Neural cell (in vitro differentiated cells): ENCODE measurements around the gene GAS5. TPM values are rescaled to one million over a fixed set of nuclear protein-coding genes. Genes with fewer than 3 reads are reported as not detected.

Experiments
- H2AFZ ChIP-seq: fragments of 200-600, 300-800 bp; sonication (generic), shearing (Covaris generic); 2 replicates; pipeline ENCODE4 v1.6.0; 2014; ENCODE audit warnings: low read depth, mild to moderate bottlenecking, antibody characterized with exemption, low read length, moderate library complexity
- H3F3A ChIP-seq: fragments of 200-600 bp; shearing (Covaris generic); 2 replicates; pipeline ENCODE4 v1.6.1; 2016; ENCODE audit warnings: mild to moderate bottlenecking, moderate library complexity, mixed read lengths, antibody characterized with exemption, low read length; ENCODE audit not compliant: insufficient read depth, poor library complexity, severe bottlenecking
- H3K27ac ChIP-seq: fragments of 200-600, 300-800 bp; sonication (generic), shearing (Covaris generic); 2 replicates; pipeline ENCODE4 v1.5.1; 2014; ENCODE audit warnings: mild to moderate bottlenecking, low read length, moderate library complexity
- H3K27me3 ChIP-seq: fragments of 300-800, 200-600 bp; sonication (generic), shearing (Covaris generic); 2 replicates; pipeline ENCODE4 v1.6.0; 2014; ENCODE audit warnings: mild to moderate bottlenecking, low read depth, low read length, moderate library complexity; ENCODE audit not compliant: insufficient read depth
- H3K36me3 ChIP-seq: fragments of 300-800, 200-600 bp; sonication (generic), shearing (Covaris generic); 2 replicates; pipeline ENCODE4 v1.5.1; 2014; ENCODE audit warnings: mild to moderate bottlenecking, antibody characterized with exemption, low read length, moderate library complexity; ENCODE audit not compliant: insufficient read depth
- H3K4me2 ChIP-seq: fragments of 300-800, 200-600 bp; sonication (generic), shearing (Covaris generic); 2 replicates; pipeline ENCODE4 v1.6.0; 2014; ENCODE audit warnings: mild to moderate bottlenecking, low read length
- H3K4me3 ChIP-seq: fragments of 300-800, 200-600 bp; sonication (generic), shearing (Covaris generic); 2 replicates; pipeline ENCODE4 v1.5.1; 2014; ENCODE audit warnings: mild to moderate bottlenecking, low read length, moderate library complexity
- H3K79me2 ChIP-seq: fragments of 200-600 bp; shearing (Covaris generic); replicated peaks from 2 replicates; pipeline ENCODE4 v1.6.0; 2014; ENCODE audit warnings: mild to moderate bottlenecking, low read length, moderate library complexity; ENCODE audit not compliant: insufficient read depth
- H3K9ac ChIP-seq: fragments of 300-800, 200-600 bp; sonication (generic), shearing (Covaris generic); 2 replicates; pipeline ENCODE4 v1.6.1; 2016; ENCODE audit warnings: mild to moderate bottlenecking, low read length, mixed read lengths
- H3K9me2 ChIP-seq: fragments of 200-600 bp; shearing (Covaris generic); 2 replicates; pipeline ENCODE4 v1.6.1; 2016; ENCODE audit warnings: mild to moderate bottlenecking, low read length, mixed read lengths; ENCODE audit not compliant: insufficient read depth
- H3K9me3 ChIP-seq: fragments of 200-600, 300-800 bp; sonication (generic), shearing (Covaris generic); 2 replicates; pipeline ENCODE4 v1.6.1; 2016; ENCODE audit warnings: mild to moderate bottlenecking, mixed run types, low read length, moderate library complexity, mixed read lengths
- H4K20me1 ChIP-seq: fragments of 200-600 bp; shearing (Covaris generic); 2 replicates; pipeline ENCODE4 v1.6.1; 2016; ENCODE audit warnings: mild to moderate bottlenecking, mixed run types; ENCODE audit not compliant: insufficient read depth
- CTCF ChIP-seq: fragments of 450-650 bp; IDR thresholded peaks from 2 replicates; pipeline ENCODE4 v1.5.1; 2014; ENCODE audit warnings: antibody characterized with exemption, mild to moderate bottlenecking, moderate library complexity; ENCODE audit not compliant: poor library complexity, severe bottlenecking
- EP300 ChIP-seq: fragments of 450-650 bp; conservative IDR thresholded peaks from 2 replicates; pipeline ENCODE4 v1.6.1; 2014; ENCODE audit warnings: antibody characterized with exemption, mild to moderate bottlenecking, moderate library complexity; ENCODE audit not compliant: poor library complexity, severe bottlenecking
- EZH2 ChIP-seq: fragments of 200-600, 300-800 bp; shearing (Covaris generic), sonication (generic); IDR thresholded peaks from 2 replicates; pipeline ENCODE4 v1.6.1; 2014; ENCODE audit warnings: antibody characterized with exemption, low read length, borderline replicate concordance, mild to moderate bottlenecking; ENCODE audit not compliant: insufficient read depth, poor library complexity, severe bottlenecking
- MXI1 ChIP-seq: fragments of 450-650 bp; conservative IDR thresholded peaks from 2 replicates; pipeline ENCODE4 v1.6.1; 2014; ENCODE audit warnings: antibody characterized with exemption, mild to moderate bottlenecking; ENCODE audit not compliant: poor library complexity, severe bottlenecking
- POLR2AphosphoS5 ChIP-seq: IDR thresholded peaks from 2 replicates; pipeline ENCODE4 v1.6.1; 2012
- RAD21 ChIP-seq: fragments of 450-650 bp; conservative IDR thresholded peaks from 2 replicates; pipeline ENCODE4 v1.6.1; 2014; ENCODE audit warnings: antibody characterized with exemption, mild to moderate bottlenecking, moderate library complexity
- REST ChIP-seq: IDR thresholded peaks from 2 replicates; pipeline ENCODE4 v1.6.1; 2012; ENCODE audit warnings: borderline replicate concordance
- SMC3 ChIP-seq: fragments of 450-650 bp; conservative IDR thresholded peaks from 2 replicates; pipeline ENCODE4 v1.6.1; 2014; ENCODE audit warnings: antibody characterized with exemption, mild to moderate bottlenecking, moderate library complexity; ENCODE audit not compliant: poor library complexity
- TAF1 ChIP-seq: IDR thresholded peaks from 2 replicates; pipeline ENCODE4 v1.6.1; 2012; ENCODE audit warnings: low read depth
- polyA plus RNA-seq: library from polyadenylated mRNA; depleted of rRNA; stranded (reverse); fragments of >200 nt; gene quantifications from 2 replicates; pipeline ENCODE4 v1.2.3, GENCODE V29; 2014

Gene GAS5
- polyA plus RNA-seq, 1 donor from 2014 or later = 1,182 TPM

GRCh38 chr1:173856903-173857302 is 10.9 kb downstream of the GAS5 start:
- Histone ChIP-seq H3K9me2 (no peaks in the 10 kb centered on the region), H3K4me3 (no peak overlapping the region), H3K27me3 (no peaks in the 10 kb centered on the region), H3K9ac (no peak overlapping the region), H3K36me3 (peaks cover 5% of the 10 kb centered on the region), H3K79me2 (no peaks in the 10 kb centered on the region), H2AFZ (no peak overlapping the region), H4K20me1 (no peaks in the 10 kb centered on the region), H3K9me3 (no peaks in the 10 kb centered on the region), H3K4me2 (no peak overlapping the region), H3F3A (no peaks in the 10 kb centered on the region), H3K27ac (no peak overlapping the region)
- no peak for TF ChIP-seq REST
- no peak for TF ChIP-seq EZH2
- TF ChIP-seq RAD21 = no peak
- TF ChIP-seq EP300 = no peak
- TF ChIP-seq POLR2AphosphoS5 = no peak
- no peak for TF ChIP-seq CTCF
- no peak for TF ChIP-seq SMC3
- TF ChIP-seq TAF1 = no peak
- no peak for TF ChIP-seq MXI1

- Histone ChIP-seq H3K9me3 (no peaks in the 10 kb centered on the region), H2AFZ (no peak overlapping the region), H3F3A (no peaks in the 10 kb centered on the region), H3K4me2 (no peak overlapping the region), H3K36me3 (peaks cover 5% of the 10 kb centered on the region), H3K27ac (no peak overlapping the region), H3K27me3 (no peaks in the 10 kb centered on the region), H3K9me2 (no peaks in the 10 kb centered on the region), H4K20me1 (no peaks in the 10 kb centered on the region), H3K9ac (no peak overlapping the region), H3K79me2 (no peaks in the 10 kb centered on the region), H3K4me3 (no peak overlapping the region)
- TF ChIP-seq REST = no peak
- TF ChIP-seq RAD21 = no peak
- no peak for TF ChIP-seq EP300
- TF ChIP-seq EZH2 = no peak
- TF ChIP-seq CTCF = no peak
- no peak for TF ChIP-seq SMC3
- TF ChIP-seq MXI1 = no peak
- TF ChIP-seq TAF1 = no peak
- no peak for TF ChIP-seq POLR2AphosphoS5
Measured at GRCh38 chr1:173856014-173856413, 11.8 kb downstream of the GAS5 start.
